Measurements from ENCODE around the gene FFAR1. TPM values are rescaled to one million over a fixed set of nuclear protein-coding genes. Genes with fewer than 3 reads are reported as not detected.
A peak's percentile ranks its signal among the peaks of the same experiment; 100 is the strongest.

FFAR1 gene
- total RNA-seq, 2 donors from 2014 or later: 0.42 to 0.54 TPM

- Mint-ChIP-seq H3K27me3 (peaks cover 6% of the 10 kb centered on the region), H3K4me1 (no peaks in the 10 kb centered on the region), H3K9me3 (no peaks in the 10 kb centered on the region), H3K4me3 (no peak overlapping the region), H3K27ac (peak overlapping the region; percentile 0), H3K36me3 (ENCODE audit: low read depth) (no peaks in the 10 kb centered on the region)
- no peak for ATAC-seq (replicated peaks)
Measured at GRCh38 chr19:35309481-35310279, 38.0 kb upstream of the FFAR1 start.

GRCh38 chr19:35310331-35310730, 37.4 kb upstream of the FFAR1 start:
- H3K27ac Mint-ChIP-seq: peak overlapping the region; percentile 21
- peak; percentile 28 for ATAC-seq (replicated peaks)

GRCh38 chr19:35310811-35311465, 36.8 kb upstream of the FFAR1 start:
- Mint-ChIP-seq H3K36me3 (ENCODE audit: low read depth) (no peaks in the 10 kb centered on the region), H3K9me3 (no peaks in the 10 kb centered on the region), H3K27me3 (peaks cover 6% of the 10 kb centered on the region), H3K4me1 (no peaks in the 10 kb centered on the region), H3K4me3 (no peak overlapping the region), H3K27ac (peak overlapping the region; percentile 21)
- ATAC-seq (replicated peaks): no peak

More at GRCh38 chr19:35310331-35310730, 37.4 kb upstream of the FFAR1 start:
- no peaks in the 10 kb centered on the region for H3K4me1 Mint-ChIP-seq
- H3K9me3 Mint-ChIP-seq: no peaks in the 10 kb centered on the region
- no peaks in the 10 kb centered on the region for H3K36me3 Mint-ChIP-seq (ENCODE audit: low read depth)
- H3K4me3 Mint-ChIP-seq: no peak overlapping the region
- H3K27me3 Mint-ChIP-seq: peaks cover 6% of the 10 kb centered on the region

GRCh38 chr19:35311901-35312665, 35.6 kb upstream of the FFAR1 start:
- ATAC-seq (replicated peaks): no peak
- no peak overlapping the region for H3K27ac Mint-ChIP-seq
- H3K4me3 Mint-ChIP-seq: no peak overlapping the region
- H3K36me3 Mint-ChIP-seq (ENCODE audit: low read depth): no peaks in the 10 kb centered on the region
- no peaks in the 10 kb centered on the region for H3K4me1 Mint-ChIP-seq
- no peaks in the 10 kb centered on the region for H3K9me3 Mint-ChIP-seq
- peaks cover 6% of the 10 kb centered on the region for H3K27me3 Mint-ChIP-seq

- Mint-ChIP-seq H3K4me1 (peaks cover 1% of the 10 kb centered on the region), H3K27ac (no peak overlapping the region), H3K27me3 (peaks cover 3% of the 10 kb centered on the region), H3K4me3 (no peak overlapping the region), H3K9me3 (no peaks in the 10 kb centered on the region), H3K36me3 (ENCODE audit: low read depth) (no peaks in the 10 kb centered on the region)
- no peak for ATAC-seq (replicated peaks)
Measured at GRCh38 chr19:35313587-35313986, 34.1 kb upstream of the FFAR1 start.

GRCh38 chr19:35314031-35314430, 33.7 kb upstream of the FFAR1 start:
- Mint-ChIP-seq H3K4me3 (no peak overlapping the region), H3K36me3 (ENCODE audit: low read depth) (no peaks in the 10 kb centered on the region), H3K27me3 (peaks cover 3% of the 10 kb centered on the region), H3K4me1 (peaks cover 5% of the 10 kb centered on the region), H3K9me3 (no peaks in the 10 kb centered on the region), H3K27ac (no peak overlapping the region)
- no peak for ATAC-seq (replicated peaks)

GRCh38 chr19:35314858-35315470, 32.7 kb upstream of the FFAR1 start:
- H3K4me3 Mint-ChIP-seq: no peak overlapping the region
- no peak for ATAC-seq (replicated peaks)
- no peak overlapping the region for H3K27ac Mint-ChIP-seq

GRCh38 chr19:35315883-35316282, 31.8 kb upstream of the FFAR1 start:
- Mint-ChIP-seq H3K4me3 (no peak overlapping the region), H3K4me1 (peaks cover 5% of the 10 kb centered on the region), H3K9me3 (no peaks in the 10 kb centered on the region), H3K27ac (no peak overlapping the region), H3K36me3 (ENCODE audit: low read depth) (no peaks in the 10 kb centered on the region), H3K27me3 (peaks cover 3% of the 10 kb centered on the region)
- no peak for ATAC-seq (replicated peaks)

More at GRCh38 chr19:35314858-35315470, 32.7 kb upstream of the FFAR1 start:
- Mint-ChIP-seq H3K4me1 (peaks cover 5% of the 10 kb centered on the region), H3K36me3 (ENCODE audit: low read depth) (no peaks in the 10 kb centered on the region), H3K9me3 (no peaks in the 10 kb centered on the region), H3K27me3 (peaks cover 3% of the 10 kb centered on the region)

- Mint-ChIP-seq H3K9me3 (no peaks in the 10 kb centered on the region), H3K4me3 (no peak overlapping the region), H3K4me1 (peaks cover 5% of the 10 kb centered on the region), H3K27ac (no peak overlapping the region), H3K27me3 (peaks cover 3% of the 10 kb centered on the region), H3K36me3 (ENCODE audit: low read depth) (no peaks in the 10 kb centered on the region)
- no peak for ATAC-seq (replicated peaks)
Measured at GRCh38 chr19:35316560-35316959, 31.1 kb upstream of the FFAR1 start.

- no peak for ATAC-seq (replicated peaks)
- H3K36me3 Mint-ChIP-seq (ENCODE audit: low read depth): no peaks in the 10 kb centered on the region
- H3K9me3 Mint-ChIP-seq: no peaks in the 10 kb centered on the region
- H3K4me1 Mint-ChIP-seq: peaks cover 5% of the 10 kb centered on the region
- no peak overlapping the region for H3K4me3 Mint-ChIP-seq
- H3K27ac Mint-ChIP-seq: no peak overlapping the region
- H3K27me3 Mint-ChIP-seq: peaks cover 3% of the 10 kb centered on the region
Measured at GRCh38 chr19:35317464-35318043, 30.1 kb upstream of the FFAR1 start.

GRCh38 chr19:35318679-35319448, 28.8 kb upstream of the FFAR1 start:
- H3K27me3 Mint-ChIP-seq: peaks cover 3% of the 10 kb centered on the region
- peak; percentile 71 for ATAC-seq (replicated peaks)
- H3K27ac Mint-ChIP-seq: peak overlapping the region; percentile 75

GRCh38 chr19:35320065-35320713, 27.5 kb upstream of the FFAR1 start:
- Mint-ChIP-seq H3K27me3 (no peaks in the 10 kb centered on the region), H3K9me3 (no peaks in the 10 kb centered on the region), H3K4me3 (no peak overlapping the region), H3K36me3 (ENCODE audit: low read depth) (no peaks in the 10 kb centered on the region), H3K4me1 (peaks cover 5% of the 10 kb centered on the region), H3K27ac (no peak overlapping the region)
- peak; percentile 40 for ATAC-seq (replicated peaks)

More at GRCh38 chr19:35318679-35319448, 28.8 kb upstream of the FFAR1 start:
- Mint-ChIP-seq H3K9me3 (no peaks in the 10 kb centered on the region), H3K4me3 (no peak overlapping the region), H3K36me3 (ENCODE audit: low read depth) (no peaks in the 10 kb centered on the region), H3K4me1 (peaks cover 5% of the 10 kb centered on the region)

GRCh38 chr19:35321291-35321690, 26.4 kb upstream of the FFAR1 start:
- Mint-ChIP-seq H3K27me3 (peaks cover 4% of the 10 kb centered on the region), H3K27ac (no peak overlapping the region), H3K9me3 (no peaks in the 10 kb centered on the region), H3K4me1 (peaks cover 5% of the 10 kb centered on the region), H3K4me3 (no peak overlapping the region), H3K36me3 (ENCODE audit: low read depth) (no peaks in the 10 kb centered on the region)
- no peak for ATAC-seq (replicated peaks)

Measured in activated T-helper 17 cell treated with anti-CD3 and anti-CD28 coated beads, Interleukin-2, amount 50 U/mL, for 72 hours (primary cell).